B cell (primary cell): ENCODE measurements around the gene UBE2Q2.

Source experiments
- EZH2 ChIP-seq: IDR thresholded peaks from 2 replicates; pipeline ENCODE4 v1.6.1; 2012; ENCODE audit warnings: borderline replicate concordance, low read depth, mild to moderate bottlenecking, moderate library complexity, low read length; ENCODE audit not compliant: insufficient read depth, poor library complexity, severe bottlenecking
- TF ChIP-seq, protein P1 (sequence below): fragments of 200-600 bp; IDR thresholded peaks from one replicate; pipeline ENCODE4 v1.8.0; 2022; ENCODE audit warnings: antibody characterized with exemption, mild to moderate bottlenecking

DNA sequence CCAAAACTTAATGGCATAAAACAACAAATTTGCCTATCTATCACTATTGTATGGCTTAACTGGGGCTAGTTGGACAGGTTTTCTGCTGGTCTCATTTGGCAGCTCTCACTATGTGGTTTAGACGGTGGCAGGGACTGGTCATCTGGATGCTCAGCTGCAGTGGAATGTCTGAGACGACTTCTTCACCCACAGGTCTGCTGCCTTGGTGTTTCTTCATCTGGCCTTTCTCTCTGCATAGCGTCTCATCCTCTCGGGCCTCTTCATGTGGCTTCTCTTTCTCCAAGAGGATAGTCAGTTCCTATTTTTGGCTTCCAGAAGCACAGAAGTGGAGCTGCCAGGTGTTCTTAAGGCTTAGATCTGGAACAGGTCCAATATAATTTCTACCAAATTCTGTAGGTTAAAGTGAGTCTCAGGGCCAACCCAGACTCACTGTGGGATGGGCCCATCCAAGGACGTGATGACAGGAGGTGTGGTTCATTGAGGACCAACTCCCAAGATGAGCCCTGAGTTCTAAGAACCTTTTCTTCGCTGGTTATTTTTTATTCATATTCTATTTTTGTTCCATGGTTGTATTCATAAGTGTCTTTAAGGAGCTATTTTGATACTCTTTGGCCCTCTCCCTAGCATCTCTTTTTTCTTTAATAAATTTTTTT, 18.6 kb downstream of the UBE2Q2 start:
- TF ChIP-seq, protein P1, sequence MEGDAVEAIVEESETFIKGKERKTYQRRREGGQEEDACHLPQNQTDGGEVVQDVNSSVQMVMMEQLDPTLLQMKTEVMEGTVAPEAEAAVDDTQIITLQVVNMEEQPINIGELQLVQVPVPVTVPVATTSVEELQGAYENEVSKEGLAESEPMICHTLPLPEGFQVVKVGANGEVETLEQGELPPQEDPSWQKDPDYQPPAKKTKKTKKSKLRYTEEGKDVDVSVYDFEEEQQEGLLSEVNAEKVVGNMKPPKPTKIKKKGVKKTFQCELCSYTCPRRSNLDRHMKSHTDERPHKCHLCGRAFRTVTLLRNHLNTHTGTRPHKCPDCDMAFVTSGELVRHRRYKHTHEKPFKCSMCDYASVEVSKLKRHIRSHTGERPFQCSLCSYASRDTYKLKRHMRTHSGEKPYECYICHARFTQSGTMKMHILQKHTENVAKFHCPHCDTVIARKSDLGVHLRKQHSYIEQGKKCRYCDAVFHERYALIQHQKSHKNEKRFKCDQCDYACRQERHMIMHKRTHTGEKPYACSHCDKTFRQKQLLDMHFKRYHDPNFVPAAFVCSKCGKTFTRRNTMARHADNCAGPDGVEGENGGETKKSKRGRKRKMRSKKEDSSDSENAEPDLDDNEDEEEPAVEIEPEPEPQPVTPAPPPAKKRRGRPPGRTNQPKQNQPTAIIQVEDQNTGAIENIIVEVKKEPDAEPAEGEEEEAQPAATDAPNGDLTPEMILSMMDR: no peak
- no peak for TF ChIP-seq EZH2
